IPS-20b (cell line): ENCODE measurements around the gene CFAP45.
A peak's percentile ranks its signal among the peaks of the same experiment; 100 is the strongest.

ENCODE experiments used
- H3K27ac ChIP-seq: one replicate; pipeline ENCODE4 v1.5.1; 2013; ENCODE audit warnings: low read length
- H3K27me3 ChIP-seq: 2 replicates; pipeline ENCODE4 v1.6.1; 2013; ENCODE audit warnings: mild to moderate bottlenecking, low read length, inconsistent platforms; ENCODE audit not compliant: insufficient read depth
- H3K36me3 ChIP-seq: 2 replicates; pipeline ENCODE4 v1.6.1; 2013; ENCODE audit warnings: low read depth, mild to moderate bottlenecking, inconsistent platforms, low read length, moderate library complexity; ENCODE audit not compliant: insufficient read depth
- H3K4me1 ChIP-seq: 2 replicates; pipeline ENCODE4 v1.6.1; 2013; ENCODE audit warnings: mild to moderate bottlenecking, control low read depth, inconsistent platforms, low read length, moderate library complexity; ENCODE audit not compliant: insufficient read depth
- H3K4me3 ChIP-seq: 2 replicates; pipeline ENCODE4 v1.5.1; 2013; ENCODE audit warnings: mild to moderate bottlenecking, low read length, inconsistent platforms
- H3K9ac ChIP-seq: 2 replicates; pipeline ENCODE4 v1.6.1; 2013; ENCODE audit warnings: low read depth, mild to moderate bottlenecking, inconsistent platforms, low read length, moderate library complexity
- H3K9me3 ChIP-seq: 2 replicates; pipeline ENCODE4 v1.6.1; 2013; ENCODE audit warnings: mild to moderate bottlenecking, low read depth, low read length, inconsistent platforms; ENCODE audit not compliant: insufficient read depth

Gene CFAP45

GRCh38 chr1:159941591-159942560, 41.9 kb upstream of the CFAP45 start:
- no peak overlapping the region for H3K9ac ChIP-seq
- peaks cover 23% of the 10 kb centered on the region; the same call in 1 of the 2 replicates for H3K36me3 ChIP-seq
- no peak overlapping the region for H3K4me3 ChIP-seq
- H3K27me3 ChIP-seq: no peaks in the 10 kb centered on the region
- no peaks in the 10 kb centered on the region for H3K9me3 ChIP-seq
- H3K27ac ChIP-seq: no peak overlapping the region
- peaks cover 29% of the 10 kb centered on the region for H3K4me1 ChIP-seq

GRCh38 chr1:159941141-159941540, 41.2 kb upstream of the CFAP45 start:
- Histone ChIP-seq H3K27ac (no peak overlapping the region), H3K9ac (no peak overlapping the region), H3K36me3 (peaks cover 24% of the 10 kb centered on the region; the same call in 1 of the 2 replicates), H3K4me1 (peaks cover 28% of the 10 kb centered on the region), H3K9me3 (no peaks in the 10 kb centered on the region), H3K4me3 (no peak overlapping the region), H3K27me3 (no peaks in the 10 kb centered on the region)

- Histone ChIP-seq H3K9ac (no peak overlapping the region), H3K9me3 (no peaks in the 10 kb centered on the region), H3K4me3 (no peak overlapping the region), H3K27ac (no peak overlapping the region), H3K36me3 (peaks cover 34% of the 10 kb centered on the region), H3K27me3 (no peaks in the 10 kb centered on the region), H3K4me1 (peaks cover 27% of the 10 kb centered on the region; the same call in 1 of the 2 replicates)
Observed at GRCh38 chr1:159940006-159940620, 40.1 kb upstream of the CFAP45 start.

DNA sequence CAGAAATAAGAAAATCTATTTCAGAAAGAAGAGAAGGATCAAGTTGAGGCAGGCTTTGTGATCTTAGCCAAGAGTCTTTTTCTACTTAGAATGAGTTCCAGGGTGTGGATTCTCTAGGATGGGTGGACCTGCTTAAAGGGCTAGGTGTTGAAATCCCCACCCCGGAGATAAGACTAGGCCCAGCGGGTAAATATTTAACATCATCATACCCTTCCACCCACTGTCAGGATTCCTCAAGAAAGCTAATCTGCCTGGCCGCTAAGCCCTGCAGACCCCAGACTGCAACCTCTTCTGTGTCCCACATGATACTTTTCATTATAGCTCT, 39.7 kb upstream of the CFAP45 start:
- no peak overlapping the region for H3K9ac ChIP-seq
- H3K36me3 ChIP-seq: peaks cover 39% of the 10 kb centered on the region
- no peak overlapping the region for H3K27ac ChIP-seq
- H3K4me1 ChIP-seq: peaks cover 24% of the 10 kb centered on the region; the same call in 1 of the 2 replicates
- no peaks in the 10 kb centered on the region for H3K27me3 ChIP-seq
- no peak overlapping the region for H3K4me3 ChIP-seq
- no peaks in the 10 kb centered on the region for H3K9me3 ChIP-seq

- Histone ChIP-seq H3K9me3 (no peaks in the 10 kb centered on the region), H3K27ac (no peak overlapping the region), H3K36me3 (peaks cover 44% of the 10 kb centered on the region), H3K27me3 (no peaks in the 10 kb centered on the region), H3K4me1 (peaks cover 19% of the 10 kb centered on the region; the same call in 1 of the 2 replicates), H3K9ac (no peak overlapping the region), H3K4me3 (no peak overlapping the region)
Observed at GRCh38 chr1:159938905-159939677, 39.1 kb upstream of the CFAP45 start.

DNA sequence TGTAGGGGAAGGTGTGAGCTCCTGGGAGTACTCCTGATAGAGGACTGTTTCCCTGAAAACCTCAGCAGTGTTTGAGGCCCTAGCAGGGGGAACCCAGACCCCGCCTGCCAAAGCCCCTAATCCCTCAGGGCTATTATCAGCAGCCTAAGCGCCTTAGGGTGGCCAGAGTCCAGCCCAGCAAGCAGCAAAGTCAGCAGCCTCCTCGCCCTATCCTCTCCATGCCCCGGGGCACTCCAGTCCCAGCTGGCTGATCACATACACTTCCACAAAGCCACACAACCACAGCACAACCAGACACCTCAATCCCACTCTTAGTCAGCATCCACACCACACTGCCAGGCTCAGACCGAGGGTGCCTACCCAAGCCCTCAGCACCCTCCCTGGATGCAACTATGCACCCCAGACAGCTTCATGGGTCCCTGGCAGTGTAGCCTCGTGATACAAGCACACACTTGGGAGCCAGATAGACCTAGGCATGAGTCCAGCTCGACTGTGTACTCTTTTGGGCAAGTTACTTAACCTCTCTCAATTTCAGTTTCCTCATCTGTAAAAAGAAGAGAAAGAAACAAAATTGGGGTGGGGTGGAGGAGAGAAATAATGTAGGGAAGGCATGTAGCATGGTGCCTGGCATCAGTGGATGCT, 38.4 kb upstream of the CFAP45 start:
- peaks cover 17% of the 10 kb centered on the region; the same call in 1 of the 2 replicates for H3K4me1 ChIP-seq
- H3K36me3 ChIP-seq: peaks cover 52% of the 10 kb centered on the region
- 0 out of 2 replicates have a peak overlapping the region, but pooled peaks have one; percentile 32 for H3K9ac ChIP-seq
- no peaks in the 10 kb centered on the region for H3K9me3 ChIP-seq
- no peak overlapping the region for H3K4me3 ChIP-seq
- H3K27ac ChIP-seq: no peak overlapping the region
- no peaks in the 10 kb centered on the region for H3K27me3 ChIP-seq

DNA sequence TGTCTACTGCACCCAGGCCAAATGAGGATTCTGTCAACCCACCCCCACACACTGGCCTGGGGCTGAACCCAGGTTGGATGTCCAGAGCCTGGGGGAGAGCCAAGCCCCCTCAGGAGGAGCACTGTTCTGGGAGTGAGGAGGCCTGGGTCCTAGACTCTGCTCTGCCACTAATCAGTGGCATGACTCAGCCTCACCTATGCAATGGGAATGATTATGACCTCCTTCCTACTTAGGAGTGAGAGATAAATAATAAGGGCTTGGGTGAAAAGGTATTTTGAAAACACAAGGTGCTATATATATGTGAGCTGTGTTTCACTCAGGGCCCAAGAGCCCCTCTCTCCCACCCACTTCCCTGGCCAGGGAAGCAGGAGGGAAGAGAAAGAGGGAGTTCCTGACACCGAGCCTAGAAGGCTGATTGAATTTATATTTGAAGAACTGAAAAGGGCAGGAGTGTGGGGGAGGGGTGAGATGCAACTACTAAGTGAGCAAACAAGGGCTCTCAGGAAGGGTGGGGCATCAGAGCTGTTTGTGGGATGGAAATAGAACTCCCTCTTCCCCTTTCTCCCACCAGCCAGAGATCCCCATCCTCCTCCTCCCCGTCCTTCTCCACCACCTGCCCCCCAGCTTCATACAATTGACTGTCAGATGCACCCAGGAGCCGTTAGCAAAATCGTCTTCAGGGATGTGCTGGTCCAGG, 37.2 kb upstream of the CFAP45 start:
- no peaks in the 10 kb centered on the region for H3K9me3 ChIP-seq
- H3K36me3 ChIP-seq: peaks cover 61% of the 10 kb centered on the region
- peaks cover 13% of the 10 kb centered on the region; the same call in 1 of the 2 replicates for H3K4me1 ChIP-seq
- peak overlapping the region; percentile 32; the same call in 1 of the 2 replicates for H3K9ac ChIP-seq
- peak overlapping the region; percentile 72 for H3K27ac ChIP-seq
- H3K27me3 ChIP-seq: no peaks in the 10 kb centered on the region
- H3K4me3 ChIP-seq: peak overlapping the region; percentile 25; the same call in 1 of the 2 replicates

DNA sequence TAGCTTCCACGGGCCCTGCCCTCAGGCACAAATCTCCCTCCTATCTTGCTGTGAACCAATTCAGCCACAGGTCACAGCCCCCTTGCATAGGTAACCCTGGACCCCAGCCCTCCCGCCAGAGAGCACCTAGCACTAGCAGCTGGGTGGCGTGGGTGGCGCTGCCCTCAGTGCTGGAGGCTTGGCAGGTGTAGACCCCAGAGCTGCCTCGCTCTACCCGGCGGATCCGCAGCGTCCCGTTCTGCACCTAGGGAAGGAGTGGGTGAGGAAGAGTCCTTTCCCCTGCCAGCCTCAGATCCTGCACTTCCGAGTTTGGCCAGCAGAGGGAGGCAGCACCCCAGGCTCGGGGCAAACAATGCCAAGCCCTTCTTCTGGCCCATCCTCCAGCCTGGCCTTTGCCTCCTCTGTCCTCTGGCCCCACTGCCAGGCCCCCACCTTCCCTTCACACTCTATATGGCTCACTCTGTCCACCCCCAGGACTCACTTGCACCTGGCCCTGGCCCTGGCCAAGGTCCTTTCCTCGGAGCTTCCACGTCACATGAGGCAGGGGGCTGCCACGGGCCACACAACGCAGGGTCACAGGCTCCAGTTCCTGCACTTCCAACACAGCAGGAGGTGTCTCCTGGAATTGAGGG, 36.4 kb upstream of the CFAP45 start:
- peaks cover 63% of the 10 kb centered on the region for H3K36me3 ChIP-seq
- H3K4me1 ChIP-seq: peaks cover 13% of the 10 kb centered on the region; the same call in 1 of the 2 replicates
- H3K27ac ChIP-seq: peak overlapping the region; percentile 72
- peak overlapping the region; percentile 20; the same call in 1 of the 2 replicates for H3K9ac ChIP-seq
- no peak overlapping the region for H3K4me3 ChIP-seq
- H3K27me3 ChIP-seq: no peaks in the 10 kb centered on the region
- no peaks in the 10 kb centered on the region for H3K9me3 ChIP-seq

DNA sequence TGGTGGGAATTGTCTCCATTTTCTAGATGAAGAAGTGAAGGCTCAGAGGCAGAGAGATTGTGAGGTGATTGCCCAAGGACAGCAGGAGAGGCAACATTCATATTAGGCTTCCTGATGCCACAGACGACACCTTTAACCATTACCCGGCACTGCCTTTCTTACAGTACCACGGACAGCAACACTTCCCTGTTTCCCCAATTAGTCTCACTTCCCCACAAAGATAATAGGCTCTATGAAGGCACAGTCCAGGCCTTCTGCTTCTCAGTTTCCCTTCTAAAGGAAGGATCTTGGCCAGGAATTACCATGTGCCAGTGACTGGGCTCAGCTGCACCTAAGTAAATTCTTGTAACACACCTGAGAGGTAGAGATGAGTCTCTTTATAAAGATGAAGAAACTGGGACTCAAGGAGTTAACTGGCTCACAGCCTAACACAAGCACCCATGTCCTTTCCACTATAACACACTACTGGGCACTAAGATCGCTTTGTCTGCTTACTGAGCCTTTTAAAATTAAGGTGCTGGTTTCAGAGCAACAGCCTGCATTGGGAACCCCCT, 35.8 kb upstream of the CFAP45 start:
- Histone ChIP-seq H3K36me3 (peaks cover 68% of the 10 kb centered on the region), H3K4me3 (no peak overlapping the region), H3K9ac (no peak overlapping the region), H3K27ac (no peak overlapping the region), H3K4me1 (peaks cover 13% of the 10 kb centered on the region; the same call in 1 of the 2 replicates), H3K27me3 (no peaks in the 10 kb centered on the region), H3K9me3 (no peaks in the 10 kb centered on the region)

- H3K9me3 ChIP-seq: no peaks in the 10 kb centered on the region
- H3K36me3 ChIP-seq: peaks cover 67% of the 10 kb centered on the region
- no peak overlapping the region for H3K27ac ChIP-seq
- H3K4me1 ChIP-seq: peaks cover 13% of the 10 kb centered on the region; the same call in 1 of the 2 replicates
- H3K9ac ChIP-seq: no peak overlapping the region
- no peaks in the 10 kb centered on the region for H3K27me3 ChIP-seq
- H3K4me3 ChIP-seq: no peak overlapping the region
Observed at GRCh38 chr1:159935305-159935704, 35.3 kb upstream of the CFAP45 start.
